Measurements from ENCODE around the gene SLC30A7. TPM values are rescaled to one million over a fixed set of nuclear protein-coding genes. Genes with fewer than 3 reads are reported as not detected.
"Not testable (repeated sequence)": the region's sequence is repeated elsewhere in the genome, so short reads cannot be mapped to it uniquely, and the experiment has no call there.

SLC30A7 gene
- total RNA-seq, 1 experiment from 2014 or later: 31.4 TPM

- POLR2A ChIA-PET (ENCODE audit: low non-redundant PET): no interaction called here
- intact Hi-C loops (cut with micrococcal nuclease; ENCODE audit: unreplicated experiment): no loop called here
Observed at GRCh38 chr1:100930494-100930893, 34.6 kb downstream of the SLC30A7 start.

GRCh38 chr1:100931716-100932115 is 35.8 kb downstream of the SLC30A7 start:
- POLR2A ChIA-PET (ENCODE audit: low non-redundant PET): no interaction called here

More at GRCh38 chr1:100930494-100930893, 34.6 kb downstream of the SLC30A7 start:
- no peak for DNase-seq (ENCODE audit: low spot score)
- H3K27me3 ChIP-seq (replicated peaks; ENCODE audit: insufficient read depth, low read depth, low read length, poor library complexity): no peaks in the 10 kb centered on the region
- H3K36me3 ChIP-seq (ENCODE audit: insufficient read depth, low read length, poor library complexity, severe bottlenecking): no peaks in the 10 kb centered on the region
- no peak for TF ChIP-seq CTCF (conservative IDR thresholded peaks at IDR 0.05; ENCODE audit: low read depth, low read length)
- TF ChIP-seq EZH2 (IDR thresholded peaks at IDR 0.05; ENCODE audit: borderline replicate concordance, low read depth, low read length, poor library complexity, severe bottlenecking): no peak
- H3K4me1 ChIP-seq (ENCODE audit: insufficient read depth, low read length, poor library complexity, severe bottlenecking): no peaks in the 10 kb centered on the region
- H3K9me3 ChIP-seq (ENCODE audit: low read depth, low read length, poor library complexity, severe bottlenecking): no peaks in the 10 kb centered on the region
- CTCF ChIA-PET: no interaction called here
- H3K27ac ChIP-seq (ENCODE audit: low read depth, low read length, poor library complexity, severe bottlenecking): no peak overlapping the region
- no TSS peak for BruUV-seq (replicated peaks)
- no peak overlapping the region for H3K4me3 ChIP-seq (ENCODE audit: low read depth, low read length, poor library complexity, severe bottlenecking)

GRCh38 chr1:100933555-100933954 is 37.7 kb downstream of the SLC30A7 start:
- intact Hi-C loops (cut with micrococcal nuclease; ENCODE audit: unreplicated experiment); DNase-seq (ENCODE audit: low spot score); H3K27ac ChIP-seq (ENCODE audit: low read depth, low read length, poor library complexity, severe bottlenecking); H3K27me3 ChIP-seq (replicated peaks; ENCODE audit: insufficient read depth, low read depth, low read length, poor library complexity); BruUV-seq (replicated peaks); POLR2A ChIA-PET (ENCODE audit: low non-redundant PET); H3K36me3 ChIP-seq (ENCODE audit: insufficient read depth, low read length, poor library complexity, severe bottlenecking); H3K9me3 ChIP-seq (ENCODE audit: low read depth, low read length, poor library complexity, severe bottlenecking); H3K4me3 ChIP-seq (ENCODE audit: low read depth, low read length, poor library complexity, severe bottlenecking); CTCF ChIA-PET; H3K4me1 ChIP-seq (ENCODE audit: insufficient read depth, low read length, poor library complexity, severe bottlenecking): not testable (repeated sequence)

More at GRCh38 chr1:100931716-100932115, 35.8 kb downstream of the SLC30A7 start:
- intact Hi-C loops (cut with micrococcal nuclease; ENCODE audit: unreplicated experiment): no loop called here
- BruUV-seq (replicated peaks): no TSS peak
- Histone ChIP-seq H3K27ac (ENCODE audit: low read depth, low read length, poor library complexity, severe bottlenecking) (no peak overlapping the region), H3K36me3 (ENCODE audit: insufficient read depth, low read length, poor library complexity, severe bottlenecking) (no peaks in the 10 kb centered on the region), H3K9me3 (ENCODE audit: low read depth, low read length, poor library complexity, severe bottlenecking) (no peaks in the 10 kb centered on the region), H3K27me3 (replicated peaks; ENCODE audit: insufficient read depth, low read depth, low read length, poor library complexity) (no peaks in the 10 kb centered on the region), H3K4me3 (ENCODE audit: low read depth, low read length, poor library complexity, severe bottlenecking) (no peak overlapping the region), H3K4me1 (ENCODE audit: insufficient read depth, low read length, poor library complexity, severe bottlenecking) (no peaks in the 10 kb centered on the region)
- TF ChIP-seq CTCF (conservative IDR thresholded peaks at IDR 0.05; ENCODE audit: low read depth, low read length) (peak; percentile 34; the same call in 1 of the 2 replicates), EZH2 (IDR thresholded peaks at IDR 0.05; ENCODE audit: borderline replicate concordance, low read depth, low read length, poor library complexity, severe bottlenecking) (no peak)
- CTCF ChIA-PET: no interaction called here
- no peak for DNase-seq (ENCODE audit: low spot score)

- Histone ChIP-seq H3K27me3 (replicated peaks; ENCODE audit: insufficient read depth, low read depth, low read length, poor library complexity) (no peaks in the 10 kb centered on the region), H3K4me3 (ENCODE audit: low read depth, low read length, poor library complexity, severe bottlenecking) (no peak overlapping the region), H3K9me3 (ENCODE audit: low read depth, low read length, poor library complexity, severe bottlenecking) (no peaks in the 10 kb centered on the region), H3K4me1 (ENCODE audit: insufficient read depth, low read length, poor library complexity, severe bottlenecking) (no peaks in the 10 kb centered on the region), H3K27ac (ENCODE audit: low read depth, low read length, poor library complexity, severe bottlenecking) (no peak overlapping the region), H3K36me3 (ENCODE audit: insufficient read depth, low read length, poor library complexity, severe bottlenecking) (peaks cover 13% of the 10 kb centered on the region)
- CTCF ChIA-PET: no interaction called here
- BruUV-seq (replicated peaks): no TSS peak
- DNase-seq (ENCODE audit: low spot score): no peak
- intact Hi-C loops (cut with micrococcal nuclease; ENCODE audit: unreplicated experiment): no loop called here
- TF ChIP-seq EZH2 (IDR thresholded peaks at IDR 0.05; ENCODE audit: borderline replicate concordance, low read depth, low read length, poor library complexity, severe bottlenecking) (no peak), CTCF (conservative IDR thresholded peaks at IDR 0.05; ENCODE audit: low read depth, low read length) (no peak)
- POLR2A ChIA-PET (ENCODE audit: low non-redundant PET): no interaction called here
Observed at GRCh38 chr1:100936194-100936967, 40.5 kb downstream of the SLC30A7 start.
